ENCODE measurements around the gene BYSL.
A peak's percentile ranks its signal among the peaks of the same experiment; 100 is the strongest.

The BYSL gene, protein sequence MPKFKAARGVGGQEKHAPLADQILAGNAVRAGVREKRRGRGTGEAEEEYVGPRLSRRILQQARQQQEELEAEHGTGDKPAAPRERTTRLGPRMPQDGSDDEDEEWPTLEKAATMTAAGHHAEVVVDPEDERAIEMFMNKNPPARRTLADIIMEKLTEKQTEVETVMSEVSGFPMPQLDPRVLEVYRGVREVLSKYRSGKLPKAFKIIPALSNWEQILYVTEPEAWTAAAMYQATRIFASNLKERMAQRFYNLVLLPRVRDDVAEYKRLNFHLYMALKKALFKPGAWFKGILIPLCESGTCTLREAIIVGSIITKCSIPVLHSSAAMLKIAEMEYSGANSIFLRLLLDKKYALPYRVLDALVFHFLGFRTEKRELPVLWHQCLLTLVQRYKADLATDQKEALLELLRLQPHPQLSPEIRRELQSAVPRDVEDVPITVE

DNA sequence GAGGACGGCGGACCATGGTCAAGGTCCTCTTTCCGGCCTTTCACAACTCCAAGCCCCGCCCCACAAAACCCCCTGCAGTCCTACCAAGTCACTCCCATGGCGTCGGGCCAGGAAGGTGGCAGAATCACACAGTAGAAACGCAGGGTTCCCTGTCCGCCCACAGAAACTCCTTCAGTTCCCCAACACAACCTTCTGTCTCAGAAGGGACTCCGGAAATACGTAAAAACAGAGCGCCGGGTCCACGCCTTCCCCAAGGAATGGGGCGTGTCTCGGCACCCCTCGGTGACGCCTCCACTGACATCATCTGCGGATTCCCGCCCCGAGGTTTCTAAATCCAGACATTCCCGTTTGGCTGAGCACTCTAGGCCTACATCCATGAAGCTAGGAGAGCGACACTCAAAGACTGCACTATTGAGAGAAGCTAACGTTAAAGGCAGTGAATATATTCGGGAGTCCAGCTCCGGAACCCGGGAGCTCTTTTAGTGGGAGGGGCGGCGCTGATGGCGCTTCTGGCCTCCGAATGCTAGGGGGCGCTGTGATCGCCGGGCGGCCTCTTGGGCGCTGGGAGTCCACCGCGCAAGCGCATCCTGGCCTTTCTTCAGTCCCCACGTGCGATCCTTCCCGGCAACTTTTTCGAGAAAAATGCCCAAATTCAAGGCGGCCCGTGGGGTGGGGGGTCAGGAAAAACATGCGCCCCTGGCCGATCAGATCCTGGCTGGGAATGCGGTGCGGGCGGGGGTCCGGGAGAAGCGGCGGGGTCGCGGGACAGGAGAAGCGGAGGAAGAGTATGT lies at the start of gene BYSL, which contains the start of gene MED20:
Gene BYSL, plus strand, starts transcription at position 579 of the 791 bp plus-strand sequence. Its CDS starts 64 bp downstream, at position 643.
Gene MED20, minus strand, starts transcription at position 219 of the 791 bp plus-strand sequence. Its CDS starts 121 bp downstream, at position 98.
- H3K27ac ChIP-seq (ENCODE audit: low read depth, low read length), result peak within 1 kb of the TSS; percentile 100
- H3K27me3 ChIP-seq (ENCODE audit: control insufficient read depth, insufficient read depth, low read length), result no peaks in the 10 kb centered on the region
- H3K36me3 ChIP-seq (ENCODE audit: control insufficient read depth, insufficient read depth, low read length), result no peaks in the 10 kb centered on the region
- peaks cover 8% of the 10 kb centered on the region for H3K4me1 ChIP-seq (ENCODE audit: control insufficient read depth, insufficient read depth, low read length)
- peak within 1 kb of the TSS; percentile 93 for H3K9ac ChIP-seq (ENCODE audit: low read length)
- peak within 1 kb of the TSS; percentile 96 for H3K4me3 ChIP-seq (ENCODE audit: low read length)

DNA sequence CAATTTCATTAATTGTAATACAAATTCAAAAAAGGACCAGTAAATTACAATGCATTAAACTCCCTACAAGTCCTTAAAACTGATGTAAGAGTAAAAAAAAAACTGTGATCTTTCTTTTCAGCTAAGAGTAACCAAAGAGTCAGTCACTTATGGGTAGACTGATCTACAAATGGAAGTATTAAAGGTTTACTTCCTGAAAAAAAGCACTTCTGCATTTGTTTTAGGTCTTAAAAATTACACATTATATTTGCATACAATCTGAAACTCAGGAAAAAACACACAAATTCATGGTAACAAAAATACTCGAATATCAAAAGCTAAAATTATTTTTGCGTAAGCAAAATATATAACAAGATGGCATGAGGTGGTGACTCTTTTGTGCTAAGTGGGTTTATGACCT lies 49.6 kb upstream of the BYSL start:
- H3K27me3 ChIP-seq (ENCODE audit: control insufficient read depth, insufficient read depth, low read length), result no peaks in the 10 kb centered on the region
- no peak overlapping the region for H3K4me3 ChIP-seq (ENCODE audit: low read length)
- no peaks in the 10 kb centered on the region for H3K36me3 ChIP-seq (ENCODE audit: control insufficient read depth, insufficient read depth, low read length)
- H3K27ac ChIP-seq (ENCODE audit: low read depth, low read length), result no peak overlapping the region
- no peaks in the 10 kb centered on the region for H3K4me1 ChIP-seq (ENCODE audit: control insufficient read depth, insufficient read depth, low read length)
- H3K9ac ChIP-seq (ENCODE audit: low read length), result no peak overlapping the region

DNA sequence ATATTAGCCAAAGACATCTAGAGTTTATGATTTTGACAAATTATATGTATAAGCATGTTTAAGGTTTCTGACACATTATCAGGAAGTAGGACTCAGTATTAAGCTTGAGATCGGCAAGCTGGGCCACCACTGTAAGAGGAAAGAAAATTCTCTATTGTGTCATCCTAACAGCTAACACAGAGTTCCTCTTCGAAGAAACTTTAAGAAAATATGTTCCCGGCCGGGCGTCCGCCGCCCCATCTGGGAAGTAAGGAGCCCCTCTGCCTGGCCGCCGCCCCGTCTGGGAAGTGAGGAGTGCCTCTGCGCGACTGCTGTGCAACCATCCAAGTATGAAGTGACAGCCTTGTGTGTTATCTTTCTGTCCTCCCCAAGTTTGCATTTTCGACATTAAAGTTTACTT lies 49.2 kb upstream of the BYSL start:
- Histone ChIP-seq H3K36me3 (ENCODE audit: control insufficient read depth, insufficient read depth, low read length) (no peaks in the 10 kb centered on the region), H3K4me1 (ENCODE audit: control insufficient read depth, insufficient read depth, low read length) (no peaks in the 10 kb centered on the region), H3K27ac (ENCODE audit: low read depth, low read length) (no peak overlapping the region), H3K27me3 (ENCODE audit: control insufficient read depth, insufficient read depth, low read length) (no peaks in the 10 kb centered on the region), H3K4me3 (ENCODE audit: low read length) (no peak overlapping the region), H3K9ac (ENCODE audit: low read length) (no peak overlapping the region)

DNA sequence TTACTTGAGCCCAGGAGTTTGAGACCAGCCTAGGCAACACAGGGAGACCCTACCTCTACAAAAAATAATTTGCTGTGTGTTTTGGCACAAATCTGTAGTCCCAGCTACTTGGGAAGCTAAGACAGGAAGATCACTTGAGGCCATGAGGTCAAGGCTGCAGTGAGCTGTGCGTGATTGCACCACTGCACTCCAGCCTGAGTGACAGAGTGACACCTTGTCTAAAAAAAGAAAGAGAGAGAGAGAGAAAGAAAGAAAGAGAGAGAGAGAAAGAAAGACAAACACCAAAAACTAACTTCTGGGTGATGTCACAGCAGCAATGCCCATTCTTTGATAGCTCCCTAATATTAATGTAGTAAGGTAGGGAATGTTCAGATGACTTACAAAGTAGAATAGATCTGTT lies 46.6 kb upstream of the BYSL start:
- Histone ChIP-seq H3K27ac (ENCODE audit: low read depth, low read length) (no peak overlapping the region), H3K27me3 (ENCODE audit: control insufficient read depth, insufficient read depth, low read length) (no peaks in the 10 kb centered on the region), H3K9ac (ENCODE audit: low read length) (no peak overlapping the region), H3K4me3 (ENCODE audit: low read length) (no peak overlapping the region), H3K4me1 (ENCODE audit: control insufficient read depth, insufficient read depth, low read length) (no peaks in the 10 kb centered on the region), H3K36me3 (ENCODE audit: control insufficient read depth, insufficient read depth, low read length) (no peaks in the 10 kb centered on the region)

DNA sequence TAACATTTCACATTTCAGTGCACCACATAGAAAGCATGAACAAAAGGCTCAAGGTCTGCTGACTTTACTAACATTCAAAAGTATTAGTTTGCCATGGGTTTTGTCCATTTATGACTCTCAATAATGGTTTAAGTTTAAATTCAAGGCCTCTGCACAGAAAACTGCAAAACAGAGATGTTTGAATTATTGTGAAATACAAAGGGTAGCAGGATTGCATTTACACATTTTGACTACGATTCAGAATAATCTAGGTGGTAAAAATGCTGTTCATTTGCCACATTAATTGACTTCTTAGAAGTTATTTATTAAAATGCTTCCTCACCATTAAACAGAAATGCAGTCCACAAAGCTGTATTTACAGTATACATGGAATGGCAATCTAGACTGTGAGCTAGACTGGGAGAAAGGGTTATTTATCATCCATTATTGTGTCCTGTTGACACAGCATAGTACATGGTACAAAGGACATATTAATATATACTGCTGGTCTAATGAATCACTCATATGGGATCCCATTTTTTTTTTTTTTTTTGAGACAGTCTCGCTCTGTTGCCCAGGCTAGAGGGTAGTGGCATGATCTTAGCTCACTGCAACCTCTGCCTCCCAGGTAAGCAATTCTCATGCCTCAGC lies 44.1 kb upstream of the BYSL start:
- Histone ChIP-seq H3K9ac (ENCODE audit: low read length) (no peak overlapping the region), H3K4me3 (ENCODE audit: low read length) (no peak overlapping the region), H3K36me3 (ENCODE audit: control insufficient read depth, insufficient read depth, low read length) (no peaks in the 10 kb centered on the region), H3K27me3 (ENCODE audit: control insufficient read depth, insufficient read depth, low read length) (no peaks in the 10 kb centered on the region), H3K27ac (ENCODE audit: low read depth, low read length) (no peak overlapping the region), H3K4me1 (ENCODE audit: control insufficient read depth, insufficient read depth, low read length) (no peaks in the 10 kb centered on the region)

DNA sequence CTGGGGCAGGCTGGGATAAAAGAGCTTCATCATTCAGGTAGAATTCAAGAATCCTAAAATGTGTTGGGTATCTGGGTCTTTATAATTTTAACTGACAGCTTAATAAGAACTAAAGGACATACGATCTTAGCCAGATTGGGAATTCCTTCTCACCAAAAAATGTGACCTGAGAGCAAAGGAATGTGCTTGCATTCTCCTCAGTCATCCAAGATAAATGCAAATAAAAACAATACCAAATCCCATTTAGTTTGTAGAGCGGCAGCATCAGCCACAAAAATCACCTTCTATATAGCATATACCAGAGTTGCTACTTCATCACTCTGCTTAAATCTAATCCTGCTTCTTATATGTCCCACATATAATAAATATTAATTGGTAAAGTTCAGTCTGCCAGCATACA lies 43.1 kb upstream of the BYSL start:
- no peak overlapping the region for H3K9ac ChIP-seq (ENCODE audit: low read length)
- H3K27me3 ChIP-seq (ENCODE audit: control insufficient read depth, insufficient read depth, low read length), result no peaks in the 10 kb centered on the region
- H3K27ac ChIP-seq (ENCODE audit: low read depth, low read length), result no peak overlapping the region
- H3K4me1 ChIP-seq (ENCODE audit: control insufficient read depth, insufficient read depth, low read length), result no peaks in the 10 kb centered on the region
- no peak overlapping the region for H3K4me3 ChIP-seq (ENCODE audit: low read length)
- no peaks in the 10 kb centered on the region for H3K36me3 ChIP-seq (ENCODE audit: control insufficient read depth, insufficient read depth, low read length)

DNA sequence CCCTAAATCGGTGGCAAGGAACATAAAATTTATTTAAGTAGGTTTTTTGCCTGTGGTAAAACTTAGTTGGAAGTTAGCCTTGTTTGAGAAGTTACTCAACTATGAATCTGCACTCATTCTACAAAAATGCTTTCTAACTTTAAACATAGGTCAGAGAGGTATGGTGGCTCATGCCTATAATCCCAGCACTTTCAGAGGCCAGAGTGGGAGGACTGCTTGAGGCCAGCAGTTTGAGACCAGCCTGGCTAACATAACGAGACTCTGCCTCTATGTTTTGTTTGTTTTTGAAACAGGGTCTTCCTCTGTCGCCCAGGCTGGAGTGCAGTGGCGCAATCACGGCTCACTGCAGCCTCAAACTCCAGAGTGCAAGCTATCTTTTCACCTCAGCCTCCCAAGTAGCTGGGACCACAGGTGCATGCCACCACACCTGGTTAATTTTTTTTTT lies 42.3 kb upstream of the BYSL start:
- Histone ChIP-seq H3K27ac (ENCODE audit: low read depth, low read length) (no peak overlapping the region), H3K4me3 (ENCODE audit: low read length) (no peak overlapping the region), H3K36me3 (ENCODE audit: control insufficient read depth, insufficient read depth, low read length) (no peaks in the 10 kb centered on the region), H3K9ac (ENCODE audit: low read length) (no peak overlapping the region), H3K27me3 (ENCODE audit: control insufficient read depth, insufficient read depth, low read length) (no peaks in the 10 kb centered on the region), H3K4me1 (ENCODE audit: control insufficient read depth, insufficient read depth, low read length) (no peaks in the 10 kb centered on the region)

DNA sequence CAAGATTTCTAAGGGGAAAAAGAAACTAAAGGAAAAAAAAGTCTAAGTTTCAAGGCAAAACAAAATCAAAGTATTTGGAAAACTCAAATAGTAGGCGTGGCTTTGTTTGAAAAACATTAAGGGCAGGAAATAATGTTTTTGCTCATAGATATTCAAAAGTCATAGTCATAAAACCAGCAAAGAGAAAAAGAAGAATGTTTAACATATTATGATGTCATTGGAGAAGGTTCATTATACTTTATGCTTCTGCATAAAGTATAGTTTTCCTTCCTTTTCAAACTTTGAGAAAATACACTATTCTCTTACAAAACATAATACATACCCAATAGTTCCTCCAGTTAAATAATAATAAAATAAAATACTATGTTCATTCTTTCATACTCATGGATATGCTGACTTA lies 39.8 kb upstream of the BYSL start:
- no peak overlapping the region for H3K27ac ChIP-seq (ENCODE audit: low read depth, low read length)
- H3K4me1 ChIP-seq (ENCODE audit: control insufficient read depth, insufficient read depth, low read length), result no peaks in the 10 kb centered on the region
- no peak overlapping the region for H3K4me3 ChIP-seq (ENCODE audit: low read length)
- no peaks in the 10 kb centered on the region for H3K27me3 ChIP-seq (ENCODE audit: control insufficient read depth, insufficient read depth, low read length)
- no peak overlapping the region for H3K9ac ChIP-seq (ENCODE audit: low read length)
- no peaks in the 10 kb centered on the region for H3K36me3 ChIP-seq (ENCODE audit: control insufficient read depth, insufficient read depth, low read length)

DNA sequence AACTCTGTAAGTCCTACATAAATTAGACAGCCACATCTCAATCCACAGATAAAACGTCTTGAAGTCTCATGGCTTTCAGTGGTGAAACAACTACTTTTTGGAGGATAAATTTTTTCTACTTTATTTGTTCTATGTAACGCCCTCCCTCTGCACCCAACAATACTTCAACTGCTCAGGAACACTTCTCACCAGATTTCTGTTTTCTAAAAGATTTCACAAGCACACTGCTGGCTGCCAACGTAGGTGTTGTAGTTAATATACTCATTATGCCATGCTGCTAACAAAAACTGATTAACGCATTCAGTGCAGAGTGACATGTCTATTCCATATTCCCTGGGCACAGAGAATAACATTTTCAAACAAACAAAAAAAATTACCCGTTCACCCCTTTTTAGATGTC lies 36.3 kb upstream of the BYSL start:
- Histone ChIP-seq H3K4me3 (ENCODE audit: low read length) (no peak overlapping the region), H3K4me1 (ENCODE audit: control insufficient read depth, insufficient read depth, low read length) (no peaks in the 10 kb centered on the region), H3K27me3 (ENCODE audit: control insufficient read depth, insufficient read depth, low read length) (no peaks in the 10 kb centered on the region), H3K9ac (ENCODE audit: low read length) (no peak overlapping the region), H3K27ac (ENCODE audit: low read depth, low read length) (no peak overlapping the region), H3K36me3 (ENCODE audit: control insufficient read depth, insufficient read depth, low read length) (no peaks in the 10 kb centered on the region)

DNA sequence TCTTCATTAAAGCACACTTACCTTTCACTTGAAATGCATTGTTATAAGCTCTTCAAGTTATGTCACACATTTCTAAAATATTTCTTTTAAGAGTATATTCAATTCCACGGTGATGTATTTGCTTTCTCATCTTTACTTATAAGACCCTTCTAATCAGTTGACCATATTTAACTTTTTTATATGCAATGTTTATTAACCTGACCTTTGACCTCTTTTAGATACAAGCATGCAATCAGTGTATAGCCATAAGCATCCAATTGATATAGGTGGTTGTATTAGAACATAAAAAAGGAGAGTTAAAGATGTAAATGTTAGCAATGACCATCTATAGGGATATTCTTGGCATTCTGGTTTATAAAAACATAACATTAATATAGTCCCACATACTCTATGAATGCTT lies 35.4 kb upstream of the BYSL start:
- H3K36me3 ChIP-seq (ENCODE audit: control insufficient read depth, insufficient read depth, low read length), result no peaks in the 10 kb centered on the region
- H3K27ac ChIP-seq (ENCODE audit: low read depth, low read length), result no peak overlapping the region
- no peaks in the 10 kb centered on the region for H3K27me3 ChIP-seq (ENCODE audit: control insufficient read depth, insufficient read depth, low read length)
- H3K4me3 ChIP-seq (ENCODE audit: low read length), result no peak overlapping the region
- no peaks in the 10 kb centered on the region for H3K4me1 ChIP-seq (ENCODE audit: control insufficient read depth, insufficient read depth, low read length)
- no peak overlapping the region for H3K9ac ChIP-seq (ENCODE audit: low read length)

DNA sequence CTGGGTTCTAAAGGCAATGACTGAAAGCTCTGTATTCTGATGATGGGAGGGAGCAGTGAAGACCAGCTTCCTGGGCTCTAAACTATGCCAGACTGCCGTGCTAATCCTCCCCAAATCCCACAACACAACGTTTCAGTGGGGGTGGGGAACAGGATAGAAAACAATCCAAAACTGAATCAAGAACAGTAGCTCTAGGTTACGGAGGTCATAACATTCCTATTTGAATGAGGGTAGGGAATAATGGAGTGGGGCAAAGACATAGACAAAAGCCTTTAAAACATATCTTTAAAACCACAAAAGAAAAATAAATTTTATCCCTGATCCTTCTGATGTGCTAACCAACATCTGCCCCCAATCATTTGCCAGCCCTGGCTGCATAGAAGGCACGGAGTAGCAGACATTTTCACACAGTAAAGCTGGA lies 34.0 kb upstream of the BYSL start:
- Histone ChIP-seq H3K27me3 (ENCODE audit: control insufficient read depth, insufficient read depth, low read length) (no peaks in the 10 kb centered on the region), H3K4me3 (ENCODE audit: low read length) (no peak overlapping the region), H3K4me1 (ENCODE audit: control insufficient read depth, insufficient read depth, low read length) (no peaks in the 10 kb centered on the region), H3K36me3 (ENCODE audit: control insufficient read depth, insufficient read depth, low read length) (no peaks in the 10 kb centered on the region), H3K9ac (ENCODE audit: low read length) (no peak overlapping the region), H3K27ac (ENCODE audit: low read depth, low read length) (no peak overlapping the region)

DNA sequence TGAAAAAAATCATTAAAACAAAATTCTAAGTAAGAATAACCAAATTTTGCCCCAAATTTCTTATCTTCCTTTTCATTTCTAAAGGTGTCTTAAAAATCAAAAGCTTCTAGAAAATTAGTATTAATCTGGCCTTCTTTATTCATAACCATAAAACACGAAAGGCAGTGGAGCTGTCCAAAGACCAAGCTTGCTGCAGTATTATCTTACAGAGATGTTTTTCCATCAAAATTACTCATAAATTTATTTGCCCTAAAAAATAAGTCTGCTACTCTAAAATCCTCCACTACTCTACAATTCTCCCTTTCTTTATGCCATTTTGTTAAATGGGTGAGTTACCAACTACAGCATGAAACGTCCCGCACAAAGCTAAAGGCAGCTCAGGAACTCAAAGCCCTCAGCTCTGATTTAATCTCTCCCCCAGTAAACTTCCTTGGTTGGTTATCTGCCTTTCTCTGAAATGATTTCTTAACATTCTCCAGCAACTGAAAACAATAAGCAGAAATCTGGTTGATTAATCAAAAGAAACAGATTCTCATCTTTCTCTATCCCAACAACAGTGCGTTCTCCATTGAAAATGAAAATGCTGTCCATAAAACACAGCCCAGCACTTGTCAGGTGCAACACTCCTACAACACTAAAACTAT lies 28.3 kb upstream of the BYSL start:
- Histone ChIP-seq H3K27ac (ENCODE audit: low read depth, low read length) (no peak overlapping the region), H3K4me1 (ENCODE audit: control insufficient read depth, insufficient read depth, low read length) (peaks cover 4% of the 10 kb centered on the region), H3K9ac (ENCODE audit: low read length) (no peak overlapping the region), H3K36me3 (ENCODE audit: control insufficient read depth, insufficient read depth, low read length) (no peaks in the 10 kb centered on the region), H3K4me3 (ENCODE audit: low read length) (no peak overlapping the region), H3K27me3 (ENCODE audit: control insufficient read depth, insufficient read depth, low read length) (no peaks in the 10 kb centered on the region)

All from rectal smooth muscle tissue (tissue), 1 donor.